ENCODE results near the gene CDH1. TPM values are rescaled to one million over a fixed set of nuclear protein-coding genes. Genes with fewer than 3 reads are reported as not detected.
"Not testable (repeated sequence)": the region's sequence is repeated elsewhere in the genome, so short reads cannot be mapped to it uniquely, and the experiment has no call there.

Gene CDH1
- total RNA-seq, 2 donors from 2014 or later, result not detected

DNA sequence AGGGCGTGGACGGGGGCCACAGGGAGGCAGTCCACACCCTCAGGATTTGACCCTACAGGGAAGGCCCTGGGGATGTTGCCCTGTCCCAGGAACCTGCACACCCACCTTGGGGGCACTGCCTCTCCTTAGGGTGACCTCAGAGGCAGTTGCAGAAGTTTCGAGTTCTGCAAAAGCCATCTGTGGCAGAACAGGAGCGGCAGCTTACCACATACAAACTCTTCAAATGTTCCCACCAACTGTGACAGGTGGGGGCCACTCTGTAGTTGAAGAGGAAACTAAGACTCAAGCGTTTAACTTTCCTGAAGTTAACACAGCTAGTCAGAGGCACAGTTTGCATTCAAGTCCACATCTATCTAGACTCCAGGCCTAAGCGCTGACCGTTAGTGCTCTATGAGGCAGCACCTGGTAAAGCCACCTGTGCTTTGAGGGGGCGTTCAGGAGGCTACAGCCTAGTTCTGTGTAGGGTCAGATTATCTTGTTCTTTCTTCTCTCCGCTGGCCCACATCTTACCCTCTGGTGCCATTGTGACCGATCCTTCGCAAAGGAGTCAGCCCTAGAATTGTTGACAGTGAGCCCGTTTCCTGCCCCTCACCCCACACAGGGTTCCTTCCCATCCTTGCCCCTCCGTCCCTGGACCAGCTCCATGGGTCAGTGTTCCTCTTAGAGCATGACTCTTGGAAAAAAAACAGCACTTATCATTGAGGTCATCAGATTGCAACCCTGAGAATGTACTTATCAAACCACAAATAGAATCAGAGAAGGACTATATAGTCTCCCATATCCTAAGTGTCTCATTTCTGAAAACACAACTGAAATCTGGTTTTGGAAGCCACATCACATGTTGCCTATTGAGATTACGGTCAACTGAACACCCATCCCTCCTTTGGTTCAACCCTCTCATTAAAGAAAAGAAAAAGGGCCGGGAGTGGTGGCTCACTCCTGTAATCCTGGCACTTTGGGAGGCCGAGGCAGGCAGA lies 45.4 kb downstream of the CDH1 start:
- intact Hi-C loops (cut with DNase I), result no loop called here
- no peak for DNase-seq (ENCODE audit: low spot score)

DNA sequence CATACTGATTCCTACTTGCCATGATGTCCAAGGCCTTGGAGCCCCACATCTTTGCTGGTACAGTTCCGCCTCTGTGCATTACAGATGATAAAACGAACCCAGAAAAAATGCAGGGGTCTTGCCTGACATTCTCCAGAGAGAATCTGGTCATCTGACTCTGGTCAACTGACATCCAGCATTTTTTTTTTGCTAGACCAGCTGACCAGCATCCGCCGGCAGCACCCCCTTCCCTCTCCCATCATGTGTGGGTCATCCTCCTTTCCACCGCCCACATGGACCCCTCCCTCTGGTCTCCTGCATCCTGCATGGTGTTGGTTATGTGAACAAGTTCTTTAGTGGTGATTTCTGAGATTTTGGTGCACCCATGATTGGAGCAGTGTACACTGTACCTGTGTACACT lies 47.1 kb downstream of the CDH1 start:
- intact Hi-C loops (cut with DNase I), result no loop called here
- no peak for DNase-seq (ENCODE audit: low spot score)

DNA sequence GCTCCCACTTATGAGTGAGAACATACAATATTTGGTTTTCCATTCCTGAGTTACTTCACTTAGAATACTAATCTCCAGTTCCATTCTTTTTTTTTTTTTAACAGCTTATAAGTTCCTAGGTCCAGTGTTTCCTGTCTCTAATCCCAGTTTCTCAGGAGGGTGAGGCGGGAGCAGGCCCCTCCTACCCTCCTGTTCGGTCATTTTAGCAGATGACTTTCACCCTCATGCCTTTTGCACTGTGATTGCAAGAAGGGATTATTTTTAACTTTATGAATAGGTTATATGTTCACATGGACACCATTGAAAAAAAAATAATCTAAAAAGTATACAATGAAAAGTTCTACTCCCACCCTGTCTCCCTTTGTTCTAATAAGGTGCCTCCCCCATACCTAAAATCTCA lies 47.6 kb downstream of the CDH1 start:
- intact Hi-C loops (cut with DNase I), result no loop called here
- no peak for DNase-seq (ENCODE audit: low spot score)

DNA sequence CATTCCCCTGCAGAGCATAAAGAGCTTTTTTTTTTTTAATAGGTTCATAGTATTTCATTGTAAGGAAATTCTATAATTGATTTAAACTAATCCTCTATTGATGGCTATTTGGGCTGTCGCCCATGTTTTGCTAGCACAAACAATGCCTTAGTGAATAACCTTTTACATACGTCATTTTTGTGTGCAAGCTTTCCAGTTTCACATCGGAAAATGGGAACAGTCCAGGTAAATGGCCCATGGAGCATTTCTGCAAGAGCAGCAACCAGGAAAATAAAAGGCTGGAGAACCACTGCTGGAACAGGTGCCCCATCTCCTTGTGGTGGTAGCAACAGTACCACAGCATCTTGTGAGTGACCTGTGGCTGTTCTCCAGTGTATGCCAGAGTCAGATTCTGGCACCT lies 48.6 kb downstream of the CDH1 start:
- no peak for DNase-seq (ENCODE audit: low spot score)
- intact Hi-C loops (cut with DNase I), result no loop called here

DNA sequence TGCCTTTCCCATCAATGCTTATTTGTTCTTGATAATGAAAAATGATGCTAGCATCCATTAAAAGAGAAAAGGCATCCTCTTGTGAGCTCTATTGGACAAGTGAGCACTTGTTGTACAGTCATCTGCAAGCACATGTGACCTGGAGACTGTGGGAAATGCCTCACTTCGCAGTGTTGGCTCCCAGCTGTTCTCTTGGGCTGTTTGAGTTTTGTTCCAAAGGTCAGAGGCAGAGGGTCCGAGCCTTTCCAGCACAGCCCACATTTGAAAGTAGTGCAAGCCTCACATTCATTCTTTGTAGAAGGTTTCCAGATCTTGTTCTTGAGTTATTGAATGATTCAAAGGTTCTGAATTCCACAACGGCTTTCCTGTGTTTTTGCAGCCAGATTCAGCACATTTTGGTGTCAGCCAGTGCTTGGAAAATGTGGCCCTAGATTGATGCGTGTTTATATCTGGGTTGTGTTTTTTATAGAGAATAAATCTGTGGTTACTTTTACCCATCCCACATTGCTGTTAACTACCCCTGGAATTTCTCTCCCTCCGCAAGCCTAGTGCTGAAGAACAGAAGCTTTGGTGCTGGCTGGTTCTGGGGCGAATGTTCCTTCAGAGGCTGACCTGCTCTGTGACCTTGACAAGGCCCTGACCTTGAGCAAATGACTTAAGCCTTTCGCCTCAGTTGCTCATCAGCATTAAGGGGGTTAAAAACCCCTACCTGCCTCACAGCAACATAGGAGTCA lies 49.8 kb downstream of the CDH1 start:
- intact Hi-C loops (cut with DNase I), result no loop called here
- no peak for DNase-seq (ENCODE audit: low spot score)

DNA sequence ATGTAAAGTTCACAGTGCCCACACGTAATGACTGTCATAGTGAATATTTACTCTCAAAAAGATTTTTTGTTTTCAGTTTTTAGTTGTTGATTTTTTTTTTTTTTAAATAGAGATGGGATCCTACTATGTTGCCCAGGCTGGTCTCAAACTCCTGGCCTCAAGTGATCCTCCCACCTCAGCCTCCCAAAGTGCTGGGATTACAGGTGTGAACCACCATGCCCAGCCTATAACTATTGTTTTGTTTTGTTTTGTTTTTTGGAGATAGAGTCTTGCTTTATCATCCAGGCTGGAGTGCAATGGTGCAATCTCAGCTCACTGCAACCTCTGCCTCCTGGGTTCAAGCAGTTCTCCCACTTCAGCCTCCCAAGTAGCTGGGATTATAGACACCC lies 50.3 kb downstream of the CDH1 start:
- intact Hi-C loops (cut with DNase I); DNase-seq (ENCODE audit: low spot score): not testable (repeated sequence)

DNA sequence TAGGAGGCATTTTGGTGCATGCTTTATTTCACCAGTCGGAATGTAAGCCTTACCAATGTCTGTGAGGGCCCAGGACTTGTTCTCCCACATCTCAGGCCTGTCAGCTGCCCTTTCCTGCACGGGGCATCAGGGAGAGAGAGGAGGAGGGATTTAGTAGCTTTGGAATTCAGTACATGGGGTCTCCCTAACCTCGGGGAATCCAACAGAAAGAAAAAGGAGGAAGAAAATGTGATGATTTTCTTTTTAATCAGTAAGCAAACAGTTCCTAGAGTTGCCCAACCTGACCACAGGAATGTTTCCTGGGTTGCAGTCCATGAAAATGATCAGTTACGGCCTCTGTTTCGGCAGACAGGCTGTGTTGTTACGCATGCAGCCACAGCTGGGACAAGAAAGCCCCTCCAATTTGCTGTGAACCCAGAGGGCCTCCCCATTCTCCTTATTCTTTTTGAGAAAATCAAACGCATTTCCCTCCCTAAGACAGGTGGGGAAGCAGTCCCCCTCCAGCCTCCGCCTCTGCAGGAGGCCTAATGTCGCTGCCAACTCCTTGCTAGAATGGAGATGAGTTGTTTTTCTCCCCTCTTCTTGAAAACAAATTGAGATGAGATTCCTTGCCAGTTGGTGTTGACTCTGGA lies 53.2 kb downstream of the CDH1 start:
- DNase-seq (ENCODE audit: low spot score), result no peak
- intact Hi-C loops (cut with DNase I), result no loop called here

DNA sequence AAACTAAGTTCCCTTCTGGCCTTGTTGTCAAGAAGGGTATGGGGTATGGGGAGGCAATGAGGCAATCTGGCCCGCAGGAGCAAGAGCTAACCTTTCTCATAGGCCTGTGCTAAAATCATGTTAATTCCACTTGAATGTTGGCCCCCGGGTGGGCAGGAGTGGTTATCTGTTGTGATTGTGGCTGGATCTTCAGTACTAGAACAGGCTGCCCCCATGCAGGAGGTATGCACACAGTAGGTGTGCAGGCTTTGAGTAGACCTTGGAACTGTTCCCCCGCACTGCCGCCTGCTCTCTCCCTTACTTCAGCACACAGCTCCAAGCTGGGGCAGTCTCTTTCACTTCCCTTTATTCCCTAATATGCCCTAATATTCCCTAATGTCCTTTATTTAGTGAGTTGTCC lies 53.9 kb downstream of the CDH1 start:
- DNase-seq (ENCODE audit: low spot score), result no peak
- intact Hi-C loops (cut with DNase I), result no loop called here

DNA sequence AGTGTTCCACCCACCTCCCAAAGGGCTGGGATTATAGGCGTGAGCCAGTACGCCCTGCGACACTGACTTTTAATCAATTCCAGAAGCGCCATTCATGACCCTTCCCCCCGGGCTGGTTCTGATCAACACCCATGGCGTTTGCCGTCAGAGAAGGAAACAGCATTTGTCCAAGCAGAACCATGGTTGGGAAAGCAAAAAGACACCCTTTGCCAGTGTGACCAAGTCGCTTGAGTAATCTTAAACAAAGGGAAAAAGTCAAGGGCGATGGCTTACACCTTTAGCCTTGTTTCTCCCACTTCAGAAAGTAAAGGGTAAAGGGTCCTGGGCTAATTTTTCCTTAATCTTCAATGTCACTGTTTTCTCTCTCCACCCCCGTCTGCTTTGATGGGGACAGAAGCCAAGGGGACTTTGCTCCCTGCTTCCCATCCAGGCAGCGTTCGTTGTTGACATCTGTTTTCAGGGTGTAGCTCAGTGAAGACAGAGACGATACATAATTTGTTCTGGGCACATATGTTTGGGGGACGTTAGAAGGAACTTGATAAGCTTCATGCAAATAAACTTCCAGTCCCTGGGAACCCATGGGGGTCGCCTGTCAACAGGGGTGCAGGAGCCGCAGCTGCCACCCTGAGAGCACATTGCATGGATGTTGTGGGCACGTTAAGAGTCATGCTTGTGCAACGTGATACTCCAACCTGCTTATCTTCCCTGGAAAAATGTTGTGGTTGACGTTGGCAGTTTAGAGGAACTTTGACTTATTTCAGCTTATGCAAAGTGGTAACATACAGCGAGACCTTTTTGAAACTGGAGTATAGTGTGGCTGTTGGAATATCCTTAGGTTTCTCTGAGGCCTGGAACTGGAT lies 55.6 kb downstream of the CDH1 start:
- intact Hi-C loops (cut with DNase I), result no loop called here
- DNase-seq (ENCODE audit: low spot score), result no peak

DNA sequence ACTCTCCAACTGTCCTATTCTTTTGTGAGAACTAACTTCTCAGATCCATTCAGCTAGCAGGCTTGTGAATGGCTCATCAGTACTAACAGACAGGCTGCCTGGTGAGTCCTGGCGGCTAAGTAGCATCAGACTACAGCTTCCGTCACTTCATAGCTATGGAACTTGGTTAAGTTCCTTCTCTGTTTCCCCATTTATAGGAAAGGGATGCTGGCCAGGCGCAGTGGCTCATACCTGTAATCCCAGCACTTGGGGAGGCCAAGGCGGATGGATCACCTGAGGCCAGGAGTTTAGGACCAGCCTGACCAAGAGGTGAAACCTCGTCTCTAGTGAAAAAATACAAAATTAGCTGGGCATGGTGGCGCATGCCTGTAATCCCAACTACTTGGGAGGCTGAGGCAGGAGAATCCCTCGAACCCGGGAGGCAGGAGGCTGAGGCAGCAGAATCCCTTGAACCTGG lies 56.3 kb downstream of the CDH1 start:
- intact Hi-C loops (cut with DNase I), result no loop called here
- DNase-seq (ENCODE audit: low spot score), result no peak

DNA sequence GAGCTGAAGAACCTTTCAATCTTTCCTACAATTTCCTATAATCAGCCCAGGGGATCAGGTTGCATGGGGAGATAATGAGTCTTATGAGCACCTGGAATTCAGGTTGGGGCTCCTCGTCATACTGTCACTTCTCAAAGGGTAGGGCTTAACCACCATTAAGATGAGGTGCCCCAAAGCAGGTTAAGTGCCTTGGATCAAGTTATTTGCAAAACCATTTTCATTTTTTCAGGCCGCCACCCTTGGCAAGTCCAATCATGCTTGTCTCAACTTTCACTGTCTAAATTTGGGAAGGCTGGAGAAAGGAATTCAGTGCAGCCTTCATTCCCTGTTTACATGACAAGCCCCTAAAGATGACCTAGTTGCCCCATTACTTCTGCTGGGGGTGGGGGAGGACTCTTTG lies 61.3 kb downstream of the CDH1 start:
- intact Hi-C loops (cut with DNase I), result no loop called here
- no peak for DNase-seq (ENCODE audit: low spot score)

DNA sequence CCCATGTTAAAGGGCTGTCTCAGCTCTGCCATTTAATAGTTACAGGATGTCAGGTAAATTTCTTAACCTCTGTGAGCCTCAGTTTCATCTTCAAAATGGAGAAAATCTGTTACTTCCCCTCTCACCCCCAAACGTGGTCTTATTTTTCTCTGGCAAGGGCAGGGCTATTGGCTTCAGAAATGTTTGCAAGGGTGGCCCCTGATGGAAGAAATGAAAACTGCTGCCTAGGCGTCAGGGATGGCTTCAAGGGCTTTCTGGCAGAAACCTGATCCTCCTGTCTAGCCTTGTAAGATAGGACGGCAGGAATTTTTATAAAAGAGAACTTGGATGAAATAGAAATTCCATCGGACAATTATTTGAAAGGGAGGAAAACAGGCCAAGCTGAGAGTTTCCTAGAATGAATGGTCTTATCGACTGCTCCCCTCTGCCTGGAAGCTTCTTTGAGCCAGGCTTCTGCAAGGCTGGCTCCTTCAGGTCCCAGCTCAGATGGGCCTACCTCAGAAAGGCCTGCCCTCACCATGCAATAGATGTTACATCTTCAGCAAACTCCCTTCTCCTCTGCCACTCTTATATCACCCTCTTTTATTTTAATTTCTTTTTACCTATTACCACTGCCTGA lies 63.3 kb downstream of the CDH1 start:
- DNase-seq (ENCODE audit: low spot score), result no peak
- intact Hi-C loops (cut with DNase I), result loop anchor here in 1 of 2 donors (10.0 kb wide), 1 partner anchor 586 kb away; no protein-coding TSS in a partner anchor

DNA sequence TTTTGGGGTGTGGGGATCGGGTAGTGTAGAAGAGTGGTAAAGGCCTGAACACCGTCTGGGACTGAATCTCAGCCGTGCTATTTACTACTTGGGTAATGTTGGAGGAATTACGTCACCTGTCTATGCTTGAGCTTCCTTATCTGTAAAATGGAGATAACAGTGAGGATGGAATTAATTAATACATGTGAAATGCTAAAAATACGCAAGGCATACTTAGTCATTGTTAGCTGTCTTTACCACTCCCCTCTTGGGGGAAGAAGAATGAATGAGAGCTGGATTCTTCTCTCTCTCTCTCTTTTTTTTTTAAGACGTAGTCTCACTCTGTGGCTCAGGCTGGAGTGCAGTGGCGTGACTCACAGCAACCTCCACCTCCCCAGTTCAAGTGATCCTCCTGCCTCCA lies 65.1 kb downstream of the CDH1 start:
- no peak for DNase-seq (ENCODE audit: low spot score)
- intact Hi-C loops (cut with DNase I), result loop anchor here in 1 of 2 donors (10.0 kb wide), 1 partner anchor 587 kb away; no protein-coding TSS in a partner anchor

DNA sequence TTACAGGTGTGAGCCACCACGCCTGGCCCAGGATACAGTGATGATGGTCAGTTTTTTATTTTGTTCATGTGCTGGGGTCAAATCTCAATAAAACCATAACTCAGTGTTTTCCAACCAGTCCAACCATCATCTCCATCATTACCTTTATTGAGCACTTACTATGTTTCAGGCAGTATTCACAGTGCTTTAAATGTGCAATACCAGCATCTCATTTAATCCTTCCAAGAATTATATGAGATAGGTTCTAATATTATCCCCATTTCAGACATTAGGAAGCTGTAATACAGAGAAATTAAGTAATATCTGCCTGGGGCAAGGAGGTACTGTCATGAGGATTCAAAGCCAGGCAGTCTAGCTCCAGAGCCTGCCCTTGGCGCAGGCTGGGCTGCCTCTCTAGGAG lies 69.3 kb downstream of the CDH1 start:
- intact Hi-C loops (cut with DNase I), result loop anchor here in 1 of 2 donors (10.0 kb wide), 1 partner anchor 592 kb away; no protein-coding TSS in a partner anchor
- no peak for DNase-seq (ENCODE audit: low spot score)

DNA sequence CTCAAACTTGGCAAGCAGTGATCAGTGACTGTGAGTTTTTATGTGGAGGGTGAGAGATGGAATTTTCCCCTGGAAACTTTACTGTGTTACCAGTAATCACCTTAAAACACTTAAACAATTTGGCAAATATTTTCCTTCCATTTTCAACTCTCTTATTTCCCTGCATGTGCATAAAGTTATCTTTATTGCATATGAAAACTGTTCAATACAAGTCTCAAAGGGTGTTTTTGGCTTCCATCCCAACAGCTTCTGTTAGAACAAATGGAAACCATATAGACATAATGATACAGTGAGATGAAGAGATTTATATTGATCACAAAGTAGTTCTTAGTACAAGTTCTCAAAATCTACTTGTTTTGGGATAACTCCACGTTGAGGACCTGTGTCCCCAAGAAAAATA lies 69.9 kb downstream of the CDH1 start:
- intact Hi-C loops (cut with DNase I), result loop anchor here in 1 of 2 donors (10.0 kb wide), 1 partner anchor 592 kb away; no protein-coding TSS in a partner anchor
- no peak for DNase-seq (ENCODE audit: low spot score)

DNA sequence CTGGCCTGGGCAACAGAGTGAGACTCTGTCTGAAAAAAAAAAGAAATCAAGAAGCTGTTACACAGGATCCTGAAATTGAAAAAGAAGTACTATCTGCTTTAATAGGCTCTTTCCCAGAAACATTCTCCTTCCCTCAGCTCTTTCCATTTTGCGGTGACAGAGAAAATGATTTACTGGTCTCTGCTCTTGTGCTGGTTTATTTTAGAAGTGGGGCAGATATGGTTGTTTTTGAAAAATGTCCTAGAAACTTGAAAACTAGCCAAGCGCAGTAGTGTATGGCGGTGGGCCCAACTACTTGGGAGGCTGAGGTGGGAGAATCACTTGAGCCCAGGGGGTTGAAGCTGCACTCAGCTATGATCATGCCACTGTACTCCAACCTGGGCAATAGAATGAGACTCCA lies 77.4 kb downstream of the CDH1 start:
- DNase-seq (ENCODE audit: low spot score), result no peak
- intact Hi-C loops (cut with DNase I), result no loop called here

DNA sequence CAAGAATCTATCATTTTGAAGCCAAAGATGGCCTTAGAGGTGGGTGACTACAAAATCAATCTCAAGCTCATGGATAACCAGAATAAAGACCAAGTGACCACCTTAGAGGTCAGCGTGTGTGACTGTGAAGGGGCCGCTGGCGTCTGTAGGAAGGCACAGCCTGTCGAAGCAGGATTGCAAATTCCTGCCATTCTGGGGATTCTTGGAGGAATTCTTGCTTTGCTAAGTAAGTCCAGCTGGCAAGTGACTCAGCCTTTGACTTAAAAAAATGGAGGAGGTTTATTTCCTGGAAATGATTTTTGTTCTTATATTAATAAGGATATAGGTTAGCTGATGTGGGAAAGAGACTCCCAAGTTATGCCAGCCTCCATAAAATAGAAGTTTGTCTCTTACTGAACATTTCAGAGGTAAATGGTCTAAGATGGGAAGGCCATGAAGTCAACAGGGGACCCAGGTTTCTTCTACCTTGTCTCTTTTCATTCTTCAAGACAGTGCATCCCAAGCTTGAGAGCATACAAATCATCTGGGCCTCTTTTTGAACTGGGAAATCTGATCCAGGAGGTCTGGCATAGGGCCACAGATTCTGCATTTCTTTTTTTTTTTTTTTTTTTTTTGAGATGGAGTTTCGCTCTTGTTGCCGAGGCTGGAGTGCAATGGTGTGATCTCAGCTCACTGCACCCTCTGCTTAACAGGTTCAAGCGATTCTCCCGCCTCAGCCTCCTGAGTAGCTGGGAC lies 86.5 kb downstream of the CDH1 start:
- no peak for DNase-seq (ENCODE audit: low spot score)
- intact Hi-C loops (cut with DNase I), result loop anchor here in 1 of 2 donors (10.0 kb wide), 1 partner anchor 139 kb away; no protein-coding TSS in a partner anchor

DNA sequence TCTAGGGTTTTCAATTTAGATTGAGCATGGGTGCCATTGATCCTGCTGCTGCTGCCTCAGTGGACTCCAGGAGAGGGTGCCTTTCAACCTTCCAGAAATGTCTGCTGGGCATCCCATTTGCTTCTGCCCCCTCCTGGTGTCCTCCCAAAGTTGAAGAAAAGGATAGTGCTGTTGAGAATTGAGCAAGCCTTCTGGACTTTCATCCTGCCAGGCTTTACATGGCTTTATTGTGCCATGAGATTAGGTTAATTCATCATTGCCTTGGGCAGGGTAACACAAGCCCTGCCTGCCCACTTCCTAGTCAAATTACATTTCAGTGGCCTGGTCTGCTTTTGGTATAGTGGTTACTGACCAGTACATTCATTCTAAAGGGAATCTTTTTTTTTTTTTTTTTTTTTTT lies 88.3 kb downstream of the CDH1 start:
- intact Hi-C loops (cut with DNase I), result loop anchor here in 1 of 2 donors (10.0 kb wide), 1 partner anchor 141 kb away; no protein-coding TSS in a partner anchor
- no peak for DNase-seq (ENCODE audit: low spot score)

Measured in posterior vena cava (tissue), 2 donors.